ENCODE results near the gene SUCLG2.

- TF ChIP-seq EZH2phosphoT487 (IDR thresholded peaks at IDR 0.05; ENCODE audit: insufficient read depth, low read depth) (no peak), EZH2 (IDR thresholded peaks at IDR 0.05; ENCODE audit: insufficient read depth, poor library complexity, severe bottlenecking) (no peak)
Measured at GRCh38 chr3:67617518-67617917, 36.9 kb downstream of the SUCLG2 start.
